ENCODE measurements around the gene SERTAD2.

Gene SERTAD2

GRCh38 chr2:64672708-64673107, 19.0 kb upstream of the SERTAD2 start:
- no peak for DNase-seq

GRCh38 chr2:64670047-64670446, 16.3 kb upstream of the SERTAD2 start:
- DNase-seq, result no peak

DNA sequence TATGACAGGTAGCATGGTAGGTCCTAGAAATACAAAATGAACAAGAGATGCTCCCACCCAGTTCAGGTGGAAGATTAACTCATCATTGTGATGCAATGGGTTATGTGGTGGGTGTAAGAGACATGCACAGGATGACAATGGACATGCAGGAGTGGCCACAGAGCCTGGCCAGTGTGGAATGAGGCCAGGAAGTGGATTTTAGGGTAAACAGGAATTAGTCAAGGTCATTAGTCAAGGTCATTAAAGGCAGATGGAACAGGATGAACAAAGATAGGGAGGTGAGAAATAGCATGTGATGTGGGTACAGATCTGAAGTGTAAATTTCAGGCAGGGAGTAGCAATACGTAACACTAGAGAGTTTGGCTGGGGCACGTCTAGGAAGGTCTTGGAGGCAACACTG, 15.6 kb upstream of the SERTAD2 start:
- no peak for DNase-seq

GRCh38 chr2:64668542-64668941, 14.8 kb upstream of the SERTAD2 start:
- DNase-seq, result no peak

DNA sequence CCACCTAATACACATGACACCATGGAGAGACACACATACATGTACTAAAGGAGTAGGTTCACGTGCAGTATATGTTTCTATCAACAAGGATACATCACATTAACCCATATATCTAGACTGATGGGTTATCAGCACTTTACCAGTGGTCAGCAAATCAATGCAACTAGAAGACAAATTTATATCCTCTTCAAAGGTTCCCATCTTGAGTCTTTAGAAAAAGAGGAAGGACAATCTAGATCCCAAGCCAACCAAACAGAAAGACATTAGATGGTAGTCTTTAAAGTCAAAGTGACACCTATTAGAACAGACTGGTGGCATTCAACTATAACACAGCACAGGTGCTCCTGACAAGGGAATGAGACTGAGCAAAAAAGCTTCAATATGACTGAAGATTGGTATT, 13.8 kb upstream of the SERTAD2 start:
- no peak for DNase-seq

GRCh38 chr2:64666810-64667438, 13.2 kb upstream of the SERTAD2 start:
- DNase-seq, result no peak

DNA sequence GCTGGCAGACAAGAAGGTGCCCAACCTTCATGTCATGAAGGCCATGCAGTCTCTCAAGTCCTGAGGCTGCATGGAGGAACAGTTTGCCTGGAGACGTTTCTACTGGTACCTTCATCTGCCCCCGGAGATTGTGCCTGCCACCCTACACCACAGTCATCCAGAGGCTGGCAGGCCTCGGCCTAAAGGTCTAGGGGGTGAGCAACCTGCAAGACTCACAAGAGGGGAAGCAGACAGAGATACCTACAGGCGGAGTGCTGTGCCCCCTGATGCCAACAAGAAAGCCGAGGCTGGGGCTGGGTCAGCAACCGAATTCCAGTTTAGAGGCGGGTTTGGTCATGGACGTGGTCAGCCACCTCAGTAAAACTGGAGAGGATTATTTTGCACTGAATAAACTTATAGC, 12.0 kb upstream of the SERTAD2 start:
- DNase-seq, result no peak

DNA sequence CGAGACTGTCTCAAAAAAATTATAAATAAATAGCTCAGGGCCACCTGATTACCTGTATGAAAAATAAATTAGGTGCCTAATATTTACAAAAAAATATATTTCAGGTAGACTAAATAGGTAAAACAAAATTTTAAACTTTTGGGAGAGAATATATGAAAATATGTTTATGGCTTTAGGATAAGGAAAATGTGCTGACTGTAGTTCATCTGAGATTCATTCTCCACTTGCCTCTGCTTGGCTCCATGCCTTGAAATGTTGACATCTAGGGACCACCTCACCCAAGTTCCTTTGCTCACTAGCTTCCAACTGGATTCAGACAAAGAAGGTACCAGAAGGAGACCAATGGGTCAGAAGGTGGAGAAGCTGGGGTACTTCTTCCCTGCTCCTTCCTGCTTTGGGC, 9.7 kb upstream of the SERTAD2 start:
- DNase-seq, result no peak

DNA sequence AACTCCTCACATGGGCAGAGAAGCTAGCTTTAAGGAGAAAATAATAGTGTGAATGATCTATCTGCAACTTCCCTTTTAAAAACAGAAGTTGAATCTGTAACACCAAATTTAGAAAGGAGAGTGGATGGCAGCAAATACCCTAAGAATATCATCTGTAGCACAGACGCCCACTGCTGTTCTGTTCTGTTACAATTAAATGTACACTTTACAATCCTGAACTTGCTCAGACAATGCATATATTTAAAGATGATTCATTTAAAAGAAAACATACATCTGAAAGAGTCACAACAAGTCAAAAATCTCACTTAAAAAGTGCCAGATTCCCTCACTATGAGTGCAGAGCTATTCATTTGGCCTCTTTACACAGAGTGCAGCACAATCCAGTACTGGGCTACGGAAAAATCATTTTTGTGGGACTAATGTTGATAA, 8.0 kb upstream of the SERTAD2 start:
- no peak for DNase-seq

DNA sequence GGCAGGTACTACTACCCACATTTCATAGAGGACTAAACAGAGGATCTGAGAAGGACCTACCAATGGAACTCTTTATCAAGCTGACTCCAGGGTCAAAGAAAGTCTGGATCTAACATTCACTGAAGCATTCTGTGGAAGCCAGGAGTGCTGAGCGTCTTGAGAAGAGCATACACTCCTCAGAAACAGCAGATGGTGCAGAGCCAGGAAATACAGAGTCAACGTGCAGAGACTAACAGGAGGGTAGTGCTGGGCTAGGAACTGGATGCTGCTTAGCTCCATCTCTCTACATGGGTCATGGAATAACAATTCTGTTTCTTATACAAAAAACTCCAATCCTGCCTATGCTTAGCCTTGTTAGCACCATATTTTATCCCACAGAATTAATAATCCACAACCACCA, 5.5 kb upstream of the SERTAD2 start:
- DNase-seq, result peak in 1 of 2 experiments; percentile 22

GRCh38 chr2:64658269-64658668, 4.6 kb upstream of the SERTAD2 start:
- no peak for DNase-seq

DNA sequence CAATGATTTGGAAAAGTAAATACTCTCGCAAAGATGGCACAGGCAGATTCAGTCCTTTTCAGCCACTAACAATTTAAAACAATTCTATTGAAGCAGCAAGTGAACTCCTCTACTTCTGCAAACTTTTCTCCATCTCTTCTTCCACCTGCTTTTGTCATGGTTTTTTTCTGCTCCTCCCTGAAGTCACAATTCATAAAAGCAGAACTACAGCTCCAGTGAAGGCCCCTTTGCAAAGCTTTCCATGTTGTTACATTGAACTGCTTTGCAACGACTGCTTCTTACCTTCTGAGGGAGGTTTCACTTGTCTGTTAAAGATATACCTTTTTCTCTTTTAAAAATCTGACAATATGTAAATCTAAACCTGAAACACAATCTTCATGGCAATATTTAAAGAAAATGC, 3.7 kb upstream of the SERTAD2 start:
- DNase-seq, result no peak

- DNase-seq, result no peak
Observed at GRCh38 chr2:64656379-64656778, 2.7 kb upstream of the SERTAD2 start.

- DNase-seq, result peak in 1 of 2 experiments; percentile 27
Observed at GRCh38 chr2:64655873-64656272, 2.2 kb upstream of the SERTAD2 start.

DNA sequence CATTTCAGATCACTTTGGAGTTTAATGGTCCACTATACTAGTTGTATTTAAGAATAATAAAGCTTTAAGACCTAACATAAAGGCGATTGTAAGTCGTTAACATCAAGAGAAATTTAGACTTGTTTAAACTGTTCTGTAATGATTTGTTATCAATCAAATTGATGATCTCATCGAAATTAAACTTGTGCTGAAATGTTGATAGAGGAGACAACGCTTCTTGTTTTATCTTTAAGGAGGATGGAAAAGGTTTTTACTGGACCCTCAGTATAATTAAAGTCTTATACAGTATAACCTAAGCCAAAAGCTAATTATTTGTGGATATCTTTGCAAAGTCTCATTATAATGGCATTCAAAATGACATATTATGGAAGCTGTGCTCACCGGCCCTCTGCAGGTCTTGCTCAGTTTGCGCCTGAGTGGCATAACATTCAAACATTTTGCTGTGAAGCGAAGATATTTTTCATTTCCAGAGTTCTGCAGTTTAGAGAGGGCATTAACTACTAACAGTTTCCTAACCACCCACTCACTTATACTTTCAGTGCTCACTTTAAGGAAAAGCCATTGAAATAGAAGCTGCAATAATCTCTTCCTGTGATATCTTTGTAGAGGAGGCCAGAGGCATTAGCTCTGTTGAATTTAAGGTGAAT, 1.4 kb upstream of the SERTAD2 start:
- peak in 1 of 2 experiments; percentile 20 for DNase-seq

DNA sequence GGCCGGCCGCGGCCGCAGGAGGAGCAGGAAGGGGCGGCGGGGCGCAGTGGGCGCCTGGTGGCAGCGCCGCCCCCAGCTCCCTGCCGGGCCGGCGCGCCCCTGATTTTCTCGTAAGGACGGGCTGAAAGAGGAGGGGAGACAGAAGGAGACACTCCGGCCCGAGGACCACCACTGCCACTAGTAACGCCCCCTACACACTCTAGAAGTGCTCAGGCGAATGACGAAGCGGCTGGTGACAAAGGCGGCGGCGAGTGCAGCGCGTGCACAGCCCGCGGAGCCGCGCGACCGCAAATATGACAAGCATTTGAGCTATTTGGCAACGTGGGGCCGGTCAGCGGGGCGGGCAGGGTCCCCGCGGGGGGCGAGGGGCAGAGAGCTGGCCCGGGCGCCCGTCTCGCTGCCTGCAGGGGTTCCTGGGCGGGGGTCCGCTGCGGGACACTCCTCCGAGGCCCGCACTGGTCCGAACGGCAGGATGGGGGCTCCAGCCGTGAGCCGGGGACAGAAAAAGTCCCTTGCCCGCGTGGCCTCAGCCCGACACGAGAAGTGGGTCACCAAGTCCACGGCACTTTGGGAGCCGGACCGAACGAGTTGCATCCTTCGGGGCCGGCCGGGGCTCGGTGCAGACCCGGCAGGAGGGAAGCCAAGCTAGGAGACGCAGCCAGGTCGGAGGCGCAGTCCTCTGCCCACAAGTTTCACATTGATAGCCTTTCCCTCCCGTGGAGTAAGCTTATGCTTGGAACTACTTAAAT, 524 bp upstream of the SERTAD2 start:
- DNase-seq, result peak; percentile 72

DNA sequence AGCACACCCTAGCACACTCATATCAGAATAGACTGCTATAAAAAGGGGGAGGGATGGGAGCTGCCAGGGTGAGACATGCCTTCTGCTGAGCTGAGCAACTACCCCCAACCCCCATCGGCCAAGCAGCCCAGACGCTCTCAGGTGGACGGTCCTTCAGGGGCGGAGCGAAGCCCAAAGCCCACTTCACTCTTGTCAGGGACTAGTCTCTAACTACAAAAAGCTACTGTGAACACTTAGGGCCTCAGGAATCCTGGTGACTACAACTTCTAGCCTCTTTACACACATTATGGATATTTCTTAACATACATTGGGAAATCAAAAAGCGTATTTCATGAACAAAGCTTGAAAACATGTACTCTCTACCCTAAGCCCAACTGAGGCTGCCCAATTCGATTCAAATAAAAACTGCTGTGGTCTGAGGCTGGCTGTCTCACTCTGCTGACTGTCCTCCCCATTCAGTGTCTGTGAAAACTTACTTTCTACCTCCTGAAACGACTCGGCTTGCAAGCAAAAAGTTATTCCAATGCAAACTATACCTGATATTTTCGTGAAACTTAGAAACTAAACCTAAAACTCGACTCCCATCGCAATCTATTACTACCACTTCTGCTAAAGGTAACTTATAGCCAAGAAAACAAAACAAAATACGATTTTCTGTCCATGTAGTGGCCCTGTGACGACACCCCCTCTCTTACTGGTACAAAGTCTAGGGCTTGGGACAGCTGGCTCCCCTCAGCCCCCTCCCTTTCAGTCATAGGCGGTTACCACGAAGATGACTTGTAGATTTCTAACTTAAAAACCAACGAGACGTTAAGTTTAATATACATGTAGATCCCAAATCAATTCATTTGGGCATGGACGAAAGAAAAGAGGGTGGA, 1.2 kb downstream of the SERTAD2 start:
- DNase-seq, result peak; percentile 17 to 60

DNA sequence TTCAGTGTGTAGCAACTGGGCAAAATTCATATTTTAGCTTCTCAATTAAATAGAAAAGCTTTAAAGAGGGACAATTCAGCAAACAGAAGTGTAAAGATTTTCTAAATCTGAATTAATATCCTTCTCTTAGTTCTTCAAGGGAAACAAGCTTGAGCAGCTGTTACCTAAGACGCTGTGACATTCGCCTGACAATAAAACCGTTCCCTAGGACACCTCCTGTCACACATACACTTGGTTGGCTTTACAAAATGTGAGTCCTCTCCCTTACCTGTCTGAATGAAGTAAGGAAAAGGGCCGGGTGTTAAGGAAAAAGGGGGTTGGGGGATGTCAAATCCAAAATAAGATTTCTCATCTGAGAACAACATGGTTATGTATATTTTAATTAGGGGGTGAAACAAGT, 2.1 kb downstream of the SERTAD2 start:
- DNase-seq, result peak; percentile 18 to 61

- no peak for DNase-seq
Observed at GRCh38 chr2:64650722-64651338, 2.9 kb downstream of the SERTAD2 start.

DNA sequence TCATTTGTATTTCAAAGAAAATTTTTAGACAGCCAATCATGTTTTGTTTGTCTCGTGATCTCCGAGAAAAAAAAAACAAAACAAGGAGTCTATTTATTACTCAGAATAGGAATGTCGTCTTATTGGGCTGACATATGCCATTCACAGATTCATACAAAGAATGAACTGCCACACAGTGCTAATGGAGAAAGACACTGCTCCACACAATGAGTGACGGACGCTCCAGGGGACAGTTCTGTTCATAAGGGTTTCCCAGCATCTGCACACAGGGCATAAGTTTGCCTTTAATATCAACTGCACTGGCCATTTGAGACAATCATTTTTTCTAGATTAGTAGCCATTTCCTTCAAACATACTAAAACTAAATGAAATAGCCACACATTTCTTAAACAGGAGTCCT, 3.4 kb downstream of the SERTAD2 start:
- DNase-seq, result no peak

DNA sequence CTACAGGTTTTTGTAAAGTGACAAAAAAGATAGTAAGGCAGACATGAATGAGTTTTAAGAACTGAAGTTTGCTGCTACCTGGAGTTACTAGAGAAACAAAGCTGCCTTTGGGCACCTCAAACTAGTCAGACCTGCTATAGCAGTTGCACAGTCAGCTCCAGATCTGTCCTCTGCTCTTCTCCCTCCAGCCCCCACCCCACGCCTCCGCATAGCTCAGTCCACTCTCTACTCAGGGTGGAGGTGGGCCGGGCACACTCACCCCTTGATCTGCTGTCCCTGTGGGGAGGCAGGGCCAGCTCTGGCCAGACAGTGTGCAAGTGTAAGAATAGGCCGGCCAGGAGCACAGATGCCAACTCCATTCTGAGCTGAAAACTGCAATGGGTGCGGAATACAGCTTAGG, 4.1 kb downstream of the SERTAD2 start:
- DNase-seq, result no peak

DNA sequence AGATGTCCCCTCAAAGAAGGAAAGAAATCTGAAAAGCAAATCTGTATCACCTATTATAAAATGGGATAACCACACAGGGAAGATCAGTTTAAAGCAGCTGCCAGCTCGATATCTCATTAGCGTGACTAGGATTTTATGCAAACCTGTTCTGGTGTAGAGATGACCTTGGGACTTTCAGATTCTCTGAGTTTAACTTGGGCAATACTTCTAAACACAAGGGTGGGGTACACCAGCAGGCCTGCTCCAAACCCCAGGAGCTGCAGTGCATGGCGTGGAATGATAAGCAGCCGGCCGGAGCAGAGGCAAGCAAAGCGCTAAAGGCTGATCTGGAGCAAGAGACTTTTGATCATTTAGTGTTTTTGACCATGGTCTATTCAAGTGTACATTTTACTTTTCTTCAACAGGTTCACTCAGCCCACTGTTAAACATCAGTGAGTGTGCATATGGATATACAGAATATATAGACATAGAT, 4.7 kb downstream of the SERTAD2 start:
- peak in 1 of 2 experiments; percentile 19 for DNase-seq

Data from NCI-H524 (cell line).